ENCODE results near the gene DHPS.

The DHPS gene

DNA sequence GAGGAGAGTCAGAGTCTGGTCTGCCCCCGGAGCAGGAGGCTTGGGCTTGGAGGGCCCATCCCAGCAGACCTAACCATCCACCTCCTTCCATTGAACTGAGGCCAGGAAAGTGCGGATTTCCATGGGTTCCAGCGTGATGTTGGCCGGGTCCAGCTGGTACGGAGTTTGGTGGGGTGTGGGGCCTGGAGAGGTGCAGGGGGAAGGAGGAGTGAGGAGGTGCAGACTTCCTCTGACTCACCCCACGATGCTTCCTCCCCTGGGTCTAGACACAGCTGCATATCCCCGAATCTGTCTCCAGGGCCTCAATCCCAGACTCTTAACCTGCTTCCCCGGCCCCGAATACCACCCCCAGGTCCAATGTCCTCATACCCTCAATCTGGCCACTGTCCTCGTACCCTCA lies 35.1 kb downstream of the DHPS start:
- TF ChIP-seq CTCF (IDR thresholded peaks at IDR 0.05), result no peak

- TF ChIP-seq CTCF (IDR thresholded peaks at IDR 0.05), result no peak
These were observed 39.2 kb downstream of the DHPS start for GRCh38 chr19:12642506-12642905.

GRCh38 chr19:12641456-12641855 lies 40.2 kb downstream of the DHPS start:
- no peak for TF ChIP-seq CTCF (IDR thresholded peaks at IDR 0.05)

DNA sequence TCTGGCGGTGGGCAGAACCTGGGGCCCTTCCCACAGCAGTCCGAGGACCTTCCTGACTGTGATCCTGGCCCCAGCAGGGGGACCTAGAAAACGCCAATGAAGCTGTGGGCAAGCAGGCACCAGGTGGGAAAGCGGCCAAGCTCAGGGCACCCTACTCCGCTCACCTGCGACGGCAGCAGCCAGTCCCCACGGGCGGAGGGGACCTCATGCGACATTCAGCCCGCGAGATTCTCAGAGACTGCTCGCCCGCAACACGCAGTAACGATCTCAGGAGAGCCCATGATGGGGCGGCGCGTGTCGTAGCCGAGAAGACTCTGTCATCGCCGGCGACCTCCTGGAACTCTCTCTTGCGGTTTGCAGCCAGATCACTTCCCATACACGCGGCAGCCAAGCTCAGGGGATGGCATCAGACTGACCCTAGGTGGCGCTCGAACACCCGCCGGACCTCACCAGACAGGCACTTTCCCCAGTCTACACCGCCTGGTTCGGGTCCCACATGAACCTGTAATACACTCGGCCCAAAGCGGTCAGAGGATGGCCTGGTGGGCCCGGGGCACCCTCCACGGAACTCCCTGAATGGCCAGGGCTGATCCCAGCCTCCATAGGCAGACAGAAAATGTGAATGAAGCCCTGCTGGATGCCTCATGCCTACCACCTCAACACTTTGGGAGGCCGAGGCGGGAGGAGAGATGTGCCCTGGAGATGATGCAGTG lies 41.6 kb downstream of the DHPS start:
- peak; percentile 45 for TF ChIP-seq CTCF (IDR thresholded peaks at IDR 0.05)

- TF ChIP-seq CTCF (IDR thresholded peaks at IDR 0.05), result no peak
These were observed 43.0 kb downstream of the DHPS start for GRCh38 chr19:12638611-12639182.

- TF ChIP-seq CTCF (IDR thresholded peaks at IDR 0.05), result no peak
These were observed 45.0 kb downstream of the DHPS start for GRCh38 chr19:12636631-12637030.

- TF ChIP-seq CTCF (IDR thresholded peaks at IDR 0.05), result no peak
These were observed 52.5 kb downstream of the DHPS start for GRCh38 chr19:12629215-12629614.

All from LNCAP (cell line).